Measurements from ENCODE around the gene ADGRF3.
"Not testable (repeated sequence)": the region's sequence is repeated elsewhere in the genome, so short reads cannot be mapped to it uniquely, and the experiment has no call there.

ADGRF3 gene

DNA sequence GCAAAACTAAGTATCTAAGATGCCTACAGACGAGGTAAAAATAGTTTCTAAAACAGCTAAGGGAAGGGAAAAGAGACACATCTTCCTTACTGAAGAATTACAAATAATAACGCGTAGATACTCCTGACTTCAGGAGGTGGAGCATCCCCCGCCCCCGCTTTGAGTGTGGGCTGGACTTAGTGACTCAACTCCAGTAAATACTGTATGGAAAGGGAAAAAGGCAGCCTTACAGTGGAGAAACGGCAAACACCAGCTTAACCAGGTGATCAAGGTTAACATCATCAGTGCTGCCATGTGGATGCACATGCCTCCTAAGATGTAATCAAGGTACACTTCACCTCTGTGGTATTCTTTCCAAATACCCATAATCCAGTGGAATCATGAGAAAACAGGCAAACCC lies 53.9 kb downstream of the ADGRF3 start:
- TF ChIP-seq POLR2A (IDR thresholded peaks at IDR 0.05; ENCODE audit: low read length), result no peak
- TF ChIP-seq GATA1 (IDR thresholded peaks at IDR 0.05; ENCODE audit: low read depth, low read length), result no peak
- no peak for DNase-seq

DNA sequence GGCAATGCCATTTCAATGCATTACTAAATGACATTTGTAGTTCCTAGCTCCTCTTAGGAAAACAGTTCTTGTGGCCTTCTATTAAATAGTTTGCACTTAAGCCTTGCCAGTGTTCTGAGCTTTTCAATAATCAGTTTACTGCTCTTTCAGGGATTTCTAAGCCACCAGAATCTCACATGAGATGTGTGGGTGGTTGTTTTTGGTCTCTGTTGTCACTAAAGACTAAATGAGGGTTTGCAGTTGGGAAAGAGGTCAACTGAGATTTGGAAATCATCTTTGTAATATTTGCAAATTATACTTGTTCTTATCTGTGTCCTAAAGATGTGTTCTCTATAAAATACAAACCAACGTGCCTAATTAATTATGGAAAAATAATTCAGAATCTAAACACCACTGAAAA lies 56.6 kb downstream of the ADGRF3 start:
- no peak for DNase-seq
- TF ChIP-seq GATA1 (IDR thresholded peaks at IDR 0.05; ENCODE audit: low read depth, low read length), result no peak
- no peak for TF ChIP-seq POLR2A (IDR thresholded peaks at IDR 0.05; ENCODE audit: low read length)

DNA sequence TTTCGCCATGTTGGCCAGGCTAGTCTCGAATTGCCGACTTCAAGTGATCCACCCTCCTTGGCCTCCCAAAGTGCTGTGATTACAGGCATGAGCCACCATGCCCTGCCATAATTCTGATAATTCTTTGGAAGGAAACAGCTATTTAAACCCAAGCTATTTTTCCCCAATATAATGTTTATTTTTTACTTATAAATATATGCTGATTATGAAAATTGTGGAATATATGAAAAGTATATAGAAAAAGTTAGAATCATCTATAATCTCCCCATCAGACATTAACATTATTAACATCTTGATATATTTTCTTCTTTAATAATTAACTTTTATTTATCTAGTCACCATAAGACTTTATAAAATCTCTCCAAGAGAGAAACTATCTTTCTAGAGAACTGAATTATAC lies 60.7 kb downstream of the ADGRF3 start:
- DNase-seq, result no peak
- TF ChIP-seq POLR2A (IDR thresholded peaks at IDR 0.05; ENCODE audit: low read length) (no peak), GATA1 (IDR thresholded peaks at IDR 0.05; ENCODE audit: low read depth, low read length) (no peak)

GRCh38 chr2:26284132-26284531 lies 62.5 kb downstream of the ADGRF3 start:
- TF ChIP-seq POLR2A (IDR thresholded peaks at IDR 0.05; ENCODE audit: low read length), result no peak
- TF ChIP-seq GATA1 (IDR thresholded peaks at IDR 0.05; ENCODE audit: low read depth, low read length), result no peak
- no peak for DNase-seq

DNA sequence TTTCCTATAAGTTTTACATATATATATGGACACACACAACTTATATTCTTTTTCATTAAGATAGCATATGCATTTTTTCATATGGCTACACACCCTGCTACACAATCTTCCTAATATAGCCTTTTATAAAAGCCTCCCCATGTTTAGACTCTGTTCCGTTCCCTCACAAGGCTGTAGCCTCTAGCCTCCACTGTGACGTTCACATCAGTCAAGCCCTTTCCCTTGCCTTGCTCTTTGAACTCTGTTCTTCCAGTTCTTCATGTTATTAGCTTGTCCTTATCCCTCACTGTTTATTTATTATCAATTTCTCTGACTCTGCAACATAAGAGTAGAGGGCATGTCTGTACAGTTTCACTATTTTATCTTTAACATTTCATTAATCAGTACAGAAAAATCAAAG lies 63.0 kb downstream of the ADGRF3 start:
- no peak for DNase-seq
- TF ChIP-seq GATA1 (IDR thresholded peaks at IDR 0.05; ENCODE audit: low read depth, low read length), result no peak
- no peak for TF ChIP-seq POLR2A (IDR thresholded peaks at IDR 0.05; ENCODE audit: low read length)

DNA sequence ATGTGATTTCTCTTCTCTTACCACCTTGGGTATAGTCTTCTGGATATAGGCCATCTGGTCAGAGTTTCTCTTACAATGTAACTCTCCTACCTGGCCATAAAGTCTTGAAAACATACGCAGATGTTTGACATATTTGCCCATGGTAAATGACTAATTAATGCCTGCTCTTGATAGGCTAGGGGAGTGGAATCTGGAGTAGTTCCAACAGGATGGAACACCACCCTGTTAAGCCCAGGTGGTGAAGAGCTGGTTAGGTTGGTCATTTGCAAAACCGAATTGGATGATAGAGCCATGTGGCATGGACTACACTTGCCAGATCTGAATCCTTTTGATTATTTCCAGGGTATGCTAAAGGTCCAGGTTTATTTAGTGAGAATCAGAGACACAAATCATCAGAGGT lies 65.4 kb downstream of the ADGRF3 start:
- no peak for DNase-seq
- TF ChIP-seq GATA1 (IDR thresholded peaks at IDR 0.05; ENCODE audit: low read depth, low read length), result no peak
- no peak for TF ChIP-seq POLR2A (IDR thresholded peaks at IDR 0.05; ENCODE audit: low read length)

GRCh38 chr2:26279886-26280285 lies 66.7 kb downstream of the ADGRF3 start:
- no peak for DNase-seq
- TF ChIP-seq POLR2A (IDR thresholded peaks at IDR 0.05; ENCODE audit: low read length) (no peak), GATA1 (IDR thresholded peaks at IDR 0.05; ENCODE audit: low read depth, low read length) (no peak)

- TF ChIP-seq POLR2A (IDR thresholded peaks at IDR 0.05; ENCODE audit: low read length) (no peak), GATA1 (IDR thresholded peaks at IDR 0.05; ENCODE audit: low read depth, low read length) (no peak)
- peak; percentile 58 to 68 for DNase-seq
These were observed 69.9 kb downstream of the ADGRF3 start for GRCh38 chr2:26276484-26277227.

DNA sequence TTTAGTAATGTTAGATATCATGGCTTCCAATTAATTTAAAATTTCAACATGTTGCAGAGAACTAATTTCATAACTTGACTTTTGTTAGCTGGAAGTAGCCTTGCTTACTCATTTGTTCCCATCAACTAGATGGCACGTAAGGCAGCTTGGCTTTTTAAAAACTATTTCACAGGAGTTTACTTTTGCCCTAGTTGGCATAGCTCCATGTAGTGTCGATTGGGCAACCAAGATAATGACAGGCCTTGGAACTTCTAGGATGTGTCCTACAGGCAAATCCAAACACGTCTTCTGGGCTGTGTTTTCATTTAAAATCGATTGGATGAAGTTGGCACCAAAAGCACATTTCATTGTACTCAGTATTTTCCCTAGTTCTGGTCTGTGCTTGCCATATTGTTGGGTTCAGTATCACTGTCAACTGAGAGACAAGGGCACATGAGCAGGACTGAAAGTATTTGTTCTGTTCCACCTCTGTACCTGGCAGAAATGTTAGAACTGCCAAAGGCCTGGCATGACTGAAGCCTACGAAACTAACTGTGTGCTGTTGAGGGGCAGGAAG lies 72.5 kb downstream of the ADGRF3 start:
- peak; percentile 38 for TF ChIP-seq POLR2A (IDR thresholded peaks at IDR 0.05; ENCODE audit: low read length)
- no peak for TF ChIP-seq GATA1 (IDR thresholded peaks at IDR 0.05; ENCODE audit: low read depth, low read length)
- peak; percentile 91 to 94 for DNase-seq

DNA sequence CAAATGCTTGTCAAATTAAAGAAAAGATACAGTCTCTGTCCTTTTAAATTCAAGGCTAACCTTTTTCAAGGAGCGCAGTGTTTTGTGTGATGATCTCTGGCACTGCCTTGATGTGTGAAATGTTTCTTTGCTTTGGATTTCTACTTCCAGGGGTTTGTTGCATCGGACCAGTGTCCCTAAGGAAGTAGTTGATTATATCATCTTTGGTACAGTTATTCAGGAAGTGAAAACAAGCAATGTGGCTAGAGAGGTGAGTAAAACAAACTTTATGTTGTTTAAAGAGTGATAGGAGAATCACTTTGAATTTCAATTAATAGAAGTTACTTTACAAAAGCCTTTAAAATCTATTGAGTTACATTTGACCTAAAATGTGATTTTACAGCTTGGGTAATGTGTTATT lies 73.1 kb downstream of the ADGRF3 start:
- no peak for TF ChIP-seq POLR2A (IDR thresholded peaks at IDR 0.05; ENCODE audit: low read length)
- TF ChIP-seq GATA1 (IDR thresholded peaks at IDR 0.05; ENCODE audit: low read depth, low read length), result no peak
- peak; percentile 13 to 58 for DNase-seq

GRCh38 chr2:26270373-26270772 lies 76.2 kb downstream of the ADGRF3 start:
- TF ChIP-seq GATA1 (IDR thresholded peaks at IDR 0.05; ENCODE audit: low read depth, low read length) (no peak), POLR2A (IDR thresholded peaks at IDR 0.05; ENCODE audit: low read length) (no peak)
- DNase-seq, result no peak

GRCh38 chr2:26269571-26270158 lies 76.9 kb downstream of the ADGRF3 start:
- DNase-seq, result no peak
- TF ChIP-seq GATA1 (IDR thresholded peaks at IDR 0.05; ENCODE audit: low read depth, low read length) (no peak), POLR2A (IDR thresholded peaks at IDR 0.05; ENCODE audit: low read length) (no peak)

GRCh38 chr2:26268670-26269385 lies 77.8 kb downstream of the ADGRF3 start:
- TF ChIP-seq POLR2A (IDR thresholded peaks at IDR 0.05; ENCODE audit: low read length), result peak; percentile 8
- DNase-seq, result not testable (repeated sequence)

- peak in 1 of 2 experiments; percentile 32 for DNase-seq
- TF ChIP-seq GATA1 (IDR thresholded peaks at IDR 0.05; ENCODE audit: low read depth, low read length) (no peak), POLR2A (IDR thresholded peaks at IDR 0.05; ENCODE audit: low read length) (no peak)
These were observed 78.4 kb downstream of the ADGRF3 start for GRCh38 chr2:26268213-26268612.

DNA sequence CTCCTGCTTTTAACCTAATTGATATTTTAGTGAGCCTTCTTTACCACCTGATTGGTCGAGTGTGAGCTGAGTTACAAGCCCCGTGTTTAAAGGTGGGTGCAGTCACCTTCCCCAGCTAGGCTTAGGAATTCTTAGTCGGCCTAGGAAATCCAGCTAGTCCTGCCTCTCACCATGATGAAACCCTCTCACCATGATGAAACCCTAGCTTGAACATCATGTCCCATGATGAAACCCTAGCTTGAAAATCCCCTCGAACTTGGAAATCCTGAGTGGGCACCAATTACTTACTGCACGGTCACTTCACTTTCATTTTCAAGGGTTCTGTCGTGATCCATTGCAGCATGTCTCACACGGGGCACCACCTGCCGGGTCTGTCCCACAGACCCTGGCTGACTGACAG lies 87.8 kb downstream of the ADGRF3 start:
- DNase-seq, result not testable (repeated sequence)
